Neuronal stem cell (in vitro differentiated cells): ENCODE data around the gene LDLRAP1.
A peak's percentile ranks its signal among the peaks of the same experiment; 100 is the strongest.

Source experiments
- DNase-seq: peaks from one replicate; pipeline ENCODE4 v3.0.0-alpha.2; 2013; ENCODE audit warnings: low spot score
- H2AFZ ChIP-seq: one replicate; pipeline ENCODE4 v1.6.1; 2013; ENCODE audit warnings: mild to moderate bottlenecking, low read length, inconsistent platforms
- H2AK5ac ChIP-seq: 2 replicates; pipeline ENCODE4 v1.6.1; 2013; ENCODE audit warnings: low read depth, mild to moderate bottlenecking, inconsistent platforms, low read length, moderate library complexity, mixed read lengths
- H2BK120ac ChIP-seq: 2 replicates; pipeline ENCODE4 v1.6.1; 2013; ENCODE audit warnings: low read depth, mild to moderate bottlenecking, inconsistent platforms, low read length, moderate library complexity, mixed read lengths
- H2BK12ac ChIP-seq: one replicate; pipeline ENCODE4 v1.6.1; 2013; ENCODE audit warnings: low read length, inconsistent platforms
- H2BK15ac ChIP-seq: 2 replicates; pipeline ENCODE4 v1.6.1; 2013; ENCODE audit warnings: mild to moderate bottlenecking, low read length, inconsistent platforms, mixed read lengths
- H2BK5ac ChIP-seq: one replicate; pipeline ENCODE4 v1.6.1; 2013; ENCODE audit warnings: inconsistent platforms, mild to moderate bottlenecking, low read length, moderate library complexity
- H3K14ac ChIP-seq: one replicate; pipeline ENCODE4 v1.6.1; 2013; ENCODE audit warnings: low read length, inconsistent platforms
- H3K18ac ChIP-seq: 2 replicates; pipeline ENCODE4 v1.6.1; 2013; ENCODE audit warnings: low read length, inconsistent platforms
- H3K23ac ChIP-seq: 2 replicates; pipeline ENCODE4 v1.6.1; 2013; ENCODE audit warnings: low read depth, mild to moderate bottlenecking, mixed read lengths, low read length, inconsistent platforms; ENCODE audit not compliant: poor library complexity
- H3K27ac ChIP-seq: replicated peaks from 3 replicates; pipeline ENCODE4 v1.5.1; 2013; ENCODE audit warnings: low read length, inconsistent platforms
- H3K27me3 ChIP-seq, 3 experiments: 2 replicates each; pipeline ENCODE4 v1.6.1; 2013; ENCODE audit warnings: low read length in 3 of 3, mild to moderate bottlenecking in 2 of 3, inconsistent platforms in 1 of 3, low read depth in 1 of 3, mixed read lengths in 1 of 3, moderate library complexity in 1 of 3; ENCODE audit not compliant: control insufficient read depth in 3 of 3, insufficient read depth in 3 of 3
- H3K36me3 ChIP-seq, 2 donors: replicated peaks in 1 of 2; 2 replicates each; pipeline ENCODE4 v1.6.1; 2013; ENCODE audit warnings: low read length in 2 of 2; ENCODE audit not compliant: control insufficient read depth in 2 of 2, insufficient read depth in 2 of 2
- H3K4ac ChIP-seq: 2 replicates; pipeline ENCODE4 v1.6.1; 2013; ENCODE audit warnings: inconsistent platforms, mild to moderate bottlenecking, low read length, moderate library complexity
- H3K4me1 ChIP-seq, 2 donors: 1 replicate in 1 of 2; 2 replicates in 1 of 2; pipeline ENCODE4 v1.6.1; 2013; ENCODE audit warnings: low read length in 2 of 2, low read depth in 1 of 2; ENCODE audit not compliant: control insufficient read depth in 2 of 2, insufficient read depth in 1 of 2
- H3K4me2 ChIP-seq: one replicate; pipeline ENCODE4 v1.6.1; 2013; ENCODE audit warnings: mild to moderate bottlenecking, low read length, inconsistent platforms; ENCODE audit not compliant: insufficient read depth, poor library complexity, severe bottlenecking
- H3K4me3 ChIP-seq, 2 donors: 2 replicates each; pipeline ENCODE4 v1.5.1; 2013; ENCODE audit warnings: low read length in 2 of 2, mild to moderate bottlenecking in 2 of 2, inconsistent platforms in 1 of 2, moderate library complexity in 1 of 2
- H3K79me1 ChIP-seq: one replicate; pipeline ENCODE4 v1.6.1; 2013; ENCODE audit warnings: low read depth, mild to moderate bottlenecking, inconsistent platforms, low read length, moderate library complexity
- H3K9ac ChIP-seq: one replicate; pipeline ENCODE4 v1.6.1; 2013; ENCODE audit warnings: mild to moderate bottlenecking, low read depth, low read length, inconsistent platforms; ENCODE audit not compliant: poor library complexity
- H3K9me3 ChIP-seq, 2 donors: replicated peaks in 1 of 2; 2 replicates each; pipeline versions ENCODE3 to v1.6.1; 2013; ENCODE audit warnings: low read length in 2 of 2, mild to moderate bottlenecking in 2 of 2, inconsistent platforms in 1 of 2, low read depth in 1 of 2, mixed read lengths in 1 of 2, moderate library complexity in 1 of 2; ENCODE audit not compliant: control insufficient read depth in 2 of 2, insufficient read depth in 1 of 2
- H4K8ac ChIP-seq: one replicate; pipeline ENCODE4 v1.6.1; 2013; ENCODE audit warnings: low read depth, mild to moderate bottlenecking, inconsistent platforms, low read length, moderate library complexity
- H4K91ac ChIP-seq: one replicate; pipeline ENCODE4 v1.6.1; 2013; ENCODE audit warnings: low read length, low read depth, mild to moderate bottlenecking, inconsistent platforms; ENCODE audit not compliant: poor library complexity
- WGBS, 2 donors: extraction: QIAGEN DNeasy Blood & Tissue Kit; methylation state at CpG; one replicate each; pipeline ENCODE4 v1.1.7; 2013; ENCODE audit warnings: missing lambda C conversion rate in 2 of 2, mixed read lengths in 1 of 2; ENCODE audit not compliant: insufficient read length in 2 of 2, insufficient replicate concordance in 1 of 2; ENCODE audit errors: extremely low coverage in 2 of 2; 5-methylcytosine and 5-hydroxymethylcytosine counted together

Gene LDLRAP1

GRCh38 chr1:25519624-25520023 lies 23.8 kb upstream of the LDLRAP1 start:
- Histone ChIP-seq H2BK120ac (no peak overlapping the region), H3K14ac (no peak overlapping the region), H3K27me3 (peaks cover 0 to 9% (median 0%) of the 10 kb centered on the region in 3 experiments), H2BK15ac (no peak overlapping the region), H3K79me1 (no peaks in the 10 kb centered on the region), H3K4me1 (peaks cover 0 to 9% of the 10 kb centered on the region in 2 donors), H3K9me3 (peaks cover 0 to 1% of the 10 kb centered on the region in 2 donors), H3K36me3 (no peaks in the 10 kb centered on the region), H2BK12ac (no peak overlapping the region), H3K4me3 (no peak overlapping the region), H2BK5ac (no peak overlapping the region), H3K18ac (no peak overlapping the region), H3K9ac (no peak overlapping the region), H3K23ac (no peak overlapping the region), H4K8ac (no peak overlapping the region), H3K4me2 (no peak overlapping the region), H3K27ac (no peak overlapping the region), H3K4ac (no peak overlapping the region), H4K91ac (no peak overlapping the region), H2AK5ac (no peak overlapping the region), H2AFZ (no peak overlapping the region)
- WGBS, 2 donors: no CpG with 5 or more reads among the region's 5 CpGs
- DNase-seq: no peak

- Histone ChIP-seq H3K23ac (no peak overlapping the region), H3K14ac (no peak overlapping the region), H2BK15ac (no peak overlapping the region), H3K9ac (no peak overlapping the region), H3K36me3 (no peaks in the 10 kb centered on the region), H2AK5ac (no peak overlapping the region), H3K4me2 (no peak overlapping the region), H3K27me3 (peaks cover 0 to 9% (median 0%) of the 10 kb centered on the region in 3 experiments), H4K91ac (no peak overlapping the region), H2AFZ (peak overlapping the region; percentile 68), H2BK120ac (no peak overlapping the region), H3K4me3 (no peak overlapping the region), H2BK12ac (no peak overlapping the region), H3K18ac (no peak overlapping the region), H4K8ac (no peak overlapping the region), H3K27ac (no peak overlapping the region), H3K4me1 (peaks cover 0 to 9% of the 10 kb centered on the region in 2 donors), H3K9me3 (peaks cover 0 to 7% of the 10 kb centered on the region in 2 donors), H3K4ac (no peak overlapping the region), H3K79me1 (no peaks in the 10 kb centered on the region), H2BK5ac (no peak overlapping the region)
- WGBS, 2 donors: no CpG with 5 or more reads among the region's 4 CpGs
- peak; percentile 43 for DNase-seq
Observed at GRCh38 chr1:25520446-25521061, 22.9 kb upstream of the LDLRAP1 start.

- no peak overlapping the region for H2BK5ac ChIP-seq
- H3K9ac ChIP-seq: no peak overlapping the region
- no peak overlapping the region for H2AK5ac ChIP-seq
- H3K23ac ChIP-seq: no peak overlapping the region
- peaks cover 0 to 9% (median 0%) of the 10 kb centered on the region in 3 experiments for H3K27me3 ChIP-seq
- no peak overlapping the region for H3K4me3 ChIP-seq
- no peak overlapping the region for H3K14ac ChIP-seq
- H4K91ac ChIP-seq: no peak overlapping the region
- WGBS, 2 donors: no CpG with 5 or more reads among the region's 5 CpGs
- H2BK15ac ChIP-seq: no peak overlapping the region
- H3K4ac ChIP-seq: no peak overlapping the region
- no peaks in the 10 kb centered on the region for H3K79me1 ChIP-seq
- no peak overlapping the region for H3K4me2 ChIP-seq
- no peak overlapping the region for H2BK120ac ChIP-seq
- H4K8ac ChIP-seq: no peak overlapping the region
- no peak overlapping the region for H3K27ac ChIP-seq
- H3K36me3 ChIP-seq: no peaks in the 10 kb centered on the region
- H3K4me1 ChIP-seq: peaks cover 0 to 9% of the 10 kb centered on the region in 2 donors
- no peak overlapping the region for H2AFZ ChIP-seq
- peaks cover 0 to 7% of the 10 kb centered on the region in 2 donors for H3K9me3 ChIP-seq
- H3K18ac ChIP-seq: no peak overlapping the region
- DNase-seq: no peak
- H2BK12ac ChIP-seq: no peak overlapping the region
Observed at GRCh38 chr1:25522031-25522655, 21.3 kb upstream of the LDLRAP1 start.

- H4K8ac ChIP-seq: no peak overlapping the region
- H2BK5ac ChIP-seq: no peak overlapping the region
- peak overlapping the region; percentile 2 for H2BK15ac ChIP-seq
- H3K4me2 ChIP-seq: no peak overlapping the region
- no peak overlapping the region for H3K4ac ChIP-seq
- no CpG with 5 or more reads among the region's 10 CpGs for WGBS, 2 donors
- no peak overlapping the region for H3K4me3 ChIP-seq
- no peak overlapping the region for H3K18ac ChIP-seq
- peak; percentile 51 for DNase-seq
- peaks cover 0 to 7% of the 10 kb centered on the region in 2 donors for H3K9me3 ChIP-seq
- no peak overlapping the region for H2BK12ac ChIP-seq
- no peak overlapping the region for H2AK5ac ChIP-seq
- H3K27ac ChIP-seq: no peak overlapping the region
- H4K91ac ChIP-seq: no peak overlapping the region
- no peaks in the 10 kb centered on the region for H3K36me3 ChIP-seq
- no peak overlapping the region for H3K9ac ChIP-seq
- H3K27me3 ChIP-seq: peaks cover 0 to 11% (median 0%) of the 10 kb centered on the region in 3 experiments
- H2BK120ac ChIP-seq: no peak overlapping the region
- H2AFZ ChIP-seq: no peak overlapping the region
- no peak overlapping the region for H3K14ac ChIP-seq
- no peaks in the 10 kb centered on the region for H3K79me1 ChIP-seq
- H3K4me1 ChIP-seq: peaks cover 0 to 9% of the 10 kb centered on the region in 2 donors
- no peak overlapping the region for H3K23ac ChIP-seq
Observed at GRCh38 chr1:25523542-25523941, 19.9 kb upstream of the LDLRAP1 start.
